Trophoblast cell (in vitro differentiated cells and primary cell): Measurements from ENCODE around the gene GALNS.
"Not testable (repeated sequence)": the region's sequence is repeated elsewhere in the genome, so short reads cannot be mapped to it uniquely, and the experiment has no call there.

Experiments used
- DNase-seq, 2 donors: peaks; one replicate each; pipeline ENCODE4 v3.0.0-alpha.2; 2016
- H2AFZ ChIP-seq: 2 replicates; pipeline ENCODE4 v1.6.1; 2013; ENCODE audit warnings: low read length, moderate library complexity, mild to moderate bottlenecking; ENCODE audit not compliant: insufficient read depth, poor library complexity
- H2AK5ac ChIP-seq: 2 replicates; pipeline ENCODE4 v1.6.1; 2013; ENCODE audit warnings: mild to moderate bottlenecking, low read length
- H2BK120ac ChIP-seq: 2 replicates; pipeline ENCODE4 v1.6.1; 2013; ENCODE audit warnings: low read length, mild to moderate bottlenecking, moderate library complexity; ENCODE audit not compliant: insufficient read depth, poor library complexity
- H2BK12ac ChIP-seq: 2 replicates; pipeline ENCODE4 v1.6.1; 2013; ENCODE audit warnings: mild to moderate bottlenecking, low read length, moderate library complexity
- H2BK5ac ChIP-seq: 2 replicates; pipeline ENCODE4 v1.6.1; 2013; ENCODE audit warnings: low read length, low read depth, moderate library complexity, mild to moderate bottlenecking; ENCODE audit not compliant: poor library complexity
- H3K14ac ChIP-seq: 2 replicates; pipeline ENCODE4 v1.6.1; 2013; ENCODE audit warnings: mild to moderate bottlenecking, low read length
- H3K18ac ChIP-seq: 2 replicates; pipeline ENCODE4 v1.6.1; 2013; ENCODE audit warnings: mild to moderate bottlenecking, low read length
- H3K23ac ChIP-seq: 2 replicates; pipeline ENCODE4 v1.6.1; 2013; ENCODE audit warnings: low read length
- H3K27ac ChIP-seq: 2 replicates; pipeline ENCODE4 v1.5.1; 2013; ENCODE audit warnings: low read depth, mild to moderate bottlenecking, inconsistent platforms, low read length, moderate library complexity
- H3K27me3 ChIP-seq: 2 replicates; pipeline ENCODE4 v1.6.1; 2013; ENCODE audit warnings: inconsistent platforms, mild to moderate bottlenecking, low read length, moderate library complexity; ENCODE audit not compliant: insufficient read depth
- H3K36me3 ChIP-seq, 2 experiments: 1 replicate in 1 of 2; 2 replicates in 1 of 2; pipeline ENCODE4 v1.6.1; 2013; ENCODE audit warnings: low read length in 2 of 2, mild to moderate bottlenecking in 2 of 2, moderate library complexity in 1 of 2; ENCODE audit not compliant: insufficient read depth in 2 of 2, control insufficient read depth in 1 of 2
- H3K4ac ChIP-seq: 2 replicates; pipeline ENCODE4 v1.6.1; 2013; ENCODE audit warnings: low read depth, mild to moderate bottlenecking, low read length, moderate library complexity
- H3K4me1 ChIP-seq, 2 experiments: 1 replicate in 1 of 2; 2 replicates in 1 of 2; pipeline ENCODE4 v1.6.1; 2013; ENCODE audit warnings: low read length in 2 of 2, mild to moderate bottlenecking in 2 of 2, moderate library complexity in 1 of 2; ENCODE audit not compliant: insufficient read depth in 2 of 2, control insufficient read depth in 1 of 2
- H3K4me2 ChIP-seq: 2 replicates; pipeline ENCODE4 v1.6.1; 2013; ENCODE audit warnings: inconsistent platforms, mild to moderate bottlenecking, low read length, moderate library complexity
- H3K4me3 ChIP-seq: 2 replicates; pipeline ENCODE4 v1.5.1; 2013; ENCODE audit warnings: mild to moderate bottlenecking, low read depth, low read length, inconsistent platforms
- H3K79me1 ChIP-seq: one replicate; pipeline ENCODE4 v1.6.1; 2013; ENCODE audit warnings: low read length
- H3K79me2 ChIP-seq: 2 replicates; pipeline ENCODE4 v1.6.1; 2013; ENCODE audit warnings: low read length, mild to moderate bottlenecking; ENCODE audit not compliant: control insufficient read depth, insufficient read depth, poor library complexity
- H3K9ac ChIP-seq: 2 replicates; pipeline ENCODE4 v1.6.1; 2013; ENCODE audit warnings: mild to moderate bottlenecking, low read length
- H3K9me3 ChIP-seq: 2 replicates; pipeline ENCODE4 v1.6.1; 2013; ENCODE audit warnings: low read depth, mild to moderate bottlenecking, control low read depth, inconsistent platforms, low read length; ENCODE audit not compliant: insufficient read depth
- H4K12ac ChIP-seq: 2 replicates; pipeline ENCODE4 v1.6.1; 2013; ENCODE audit warnings: low read depth, mild to moderate bottlenecking, low read length, moderate library complexity
- H4K8ac ChIP-seq: 2 replicates; pipeline ENCODE4 v1.6.1; 2013; ENCODE audit warnings: low read depth, mild to moderate bottlenecking, low read length, moderate library complexity
- H4K91ac ChIP-seq: one replicate; pipeline ENCODE4 v1.6.1; 2013; ENCODE audit warnings: low read depth, mild to moderate bottlenecking, low read length, moderate library complexity
- WGBS: extraction: QIAGEN DNeasy Blood & Tissue Kit; methylation state at CpG from one replicate; pipeline ENCODE4 v1.1.7; 2013; ENCODE audit warnings: missing lambda C conversion rate; ENCODE audit not compliant: insufficient read length, insufficient coverage; ENCODE audit errors: extremely low coverage; 5-methylcytosine and 5-hydroxymethylcytosine counted together

Gene GALNS

DNA sequence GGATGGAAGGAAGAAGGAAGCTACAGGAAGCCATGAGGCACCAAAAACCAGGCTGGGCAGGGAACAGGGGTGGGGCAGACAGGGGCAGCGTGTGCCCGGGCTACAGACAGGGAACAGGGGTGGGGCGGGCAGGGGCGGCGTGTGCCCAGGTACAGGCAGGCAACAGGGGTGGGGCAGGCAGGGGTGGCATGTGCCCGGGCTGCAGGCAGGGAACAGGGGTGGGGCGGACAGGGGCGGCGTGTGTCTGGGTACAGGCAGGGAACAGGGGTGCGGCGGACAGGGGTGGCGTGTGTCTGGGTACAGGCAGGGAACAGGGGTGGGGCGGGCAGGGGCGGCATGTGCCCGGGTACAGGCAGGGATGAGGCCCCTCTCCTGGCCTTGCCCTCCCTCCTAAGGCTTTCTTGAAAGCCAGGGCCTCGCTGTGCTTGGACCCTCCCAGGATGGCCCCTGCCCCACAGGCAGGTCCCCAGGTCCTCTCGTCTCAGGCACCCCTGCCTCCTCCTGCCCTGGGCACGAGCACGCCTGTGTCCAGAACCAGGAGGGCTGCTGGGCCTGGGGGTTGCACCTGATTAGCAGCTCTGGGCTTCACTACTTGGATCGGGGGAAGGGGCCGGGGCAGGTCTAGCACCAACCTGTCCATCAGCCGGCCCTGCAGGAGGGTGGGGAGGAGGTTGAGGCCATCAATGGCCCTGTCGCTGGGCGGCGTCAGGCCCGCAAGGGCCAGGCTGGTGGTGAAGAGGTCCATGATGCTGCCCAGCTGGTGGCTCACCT is 30.5 kb downstream of the GALNS start:
- Histone ChIP-seq H3K4me1 (no peaks in the 10 kb centered on the region), H3K4me2 (no peak overlapping the region), H4K91ac (no peak overlapping the region), H3K27me3 (no peaks in the 10 kb centered on the region), H2BK5ac (no peak overlapping the region), H3K79me2 (no peaks in the 10 kb centered on the region), H3K9me3 (peaks cover 2% of the 10 kb centered on the region), H2AK5ac (no peak overlapping the region), H2BK120ac (no peak overlapping the region), H3K9ac (no peak overlapping the region), H3K4ac (no peak overlapping the region), H3K14ac (no peak overlapping the region), H4K12ac (no peak overlapping the region), H4K8ac (no peak overlapping the region), H3K27ac (no peak overlapping the region), H3K36me3 (peaks cover 36 to 40% of the 10 kb centered on the region in 2 experiments), H2BK12ac (no peak overlapping the region), H3K23ac (no peak overlapping the region), H2AFZ (no peak overlapping the region), H3K18ac (no peak overlapping the region), H3K4me3 (no peak overlapping the region), H3K79me1 (no peaks in the 10 kb centered on the region)
- no CpG with 5 or more reads among the region's 26 CpGs for WGBS
- no peak for DNase-seq

- Histone ChIP-seq H2AK5ac (no peak overlapping the region), H3K36me3 (peaks cover 43 to 50% of the 10 kb centered on the region in 2 experiments)
Measured at GRCh38 chr16:88825146-88825545, 31.6 kb downstream of the GALNS start.

GRCh38 chr16:88824256-88825077 is 32.3 kb downstream of the GALNS start:
- DNase-seq = no peak
- Histone ChIP-seq H3K79me2 (no peaks in the 10 kb centered on the region), H3K79me1 (no peaks in the 10 kb centered on the region), H2BK5ac (no peak overlapping the region), H3K36me3 (peaks cover 41 to 50% of the 10 kb centered on the region in 2 experiments), H3K4ac (no peak overlapping the region), H3K14ac (no peak overlapping the region), H3K4me1 (no peaks in the 10 kb centered on the region), H2AK5ac (no peak overlapping the region), H4K91ac (no peak overlapping the region), H4K12ac (no peak overlapping the region), H3K27ac (no peak overlapping the region), H3K27me3 (no peaks in the 10 kb centered on the region), H3K23ac (no peak overlapping the region), H3K9me3 (peaks cover 2% of the 10 kb centered on the region), H4K8ac (no peak overlapping the region), H2BK120ac (no peak overlapping the region), H3K4me2 (no peak overlapping the region), H2BK12ac (no peak overlapping the region), H2AFZ (no peak overlapping the region), H3K4me3 (no peak overlapping the region), H3K9ac (no peak overlapping the region), H3K18ac (no peak overlapping the region)
- WGBS = no CpG with 5 or more reads among the region's 33 CpGs

More at GRCh38 chr16:88825146-88825545, 31.6 kb downstream of the GALNS start:
- DNase-seq = no peak
- Histone ChIP-seq H3K9me3 (peaks cover 2% of the 10 kb centered on the region), H4K12ac (no peak overlapping the region), H3K27me3 (no peaks in the 10 kb centered on the region), H3K18ac (no peak overlapping the region), H4K91ac (no peak overlapping the region), H2BK12ac (no peak overlapping the region), H3K4me2 (no peak overlapping the region), H4K8ac (no peak overlapping the region), H3K14ac (no peak overlapping the region), H3K79me2 (no peaks in the 10 kb centered on the region), H2AFZ (no peak overlapping the region), H3K23ac (no peak overlapping the region), H3K9ac (no peak overlapping the region), H3K4me1 (no peaks in the 10 kb centered on the region), H2BK120ac (no peak overlapping the region), H3K27ac (no peak overlapping the region), H3K4ac (no peak overlapping the region), H3K79me1 (no peaks in the 10 kb centered on the region), H2BK5ac (no peak overlapping the region), H3K4me3 (no peak overlapping the region)
- no CpG with 5 or more reads among the region's 12 CpGs for WGBS

GRCh38 chr16:88823646-88824045 is 33.1 kb downstream of the GALNS start:
- not testable (repeated sequence) for H2BK120ac ChIP-seq, H2AFZ ChIP-seq, H3K27me3 ChIP-seq, H3K9me3 ChIP-seq, H3K9ac ChIP-seq, H4K91ac ChIP-seq, H4K8ac ChIP-seq, H3K18ac ChIP-seq, H2BK5ac ChIP-seq, H3K79me1 ChIP-seq, H2BK12ac ChIP-seq, H4K12ac ChIP-seq, H3K4me2 ChIP-seq, H2AK5ac ChIP-seq, DNase-seq, H3K23ac ChIP-seq, H3K79me2 ChIP-seq, H3K4ac ChIP-seq, H3K4me3 ChIP-seq, H3K27ac ChIP-seq, H3K14ac ChIP-seq, H3K4me1 ChIP-seq
- peaks cover 37 to 49% of the 10 kb centered on the region in 2 experiments for H3K36me3 ChIP-seq
- WGBS = no CpG with 5 or more reads among the region's 31 CpGs
